Breast epithelium (tissue), 3 donors: ENCODE measurements around the gene PLXNA2.

Experiments
- CTCF ChIP-seq, 3 donors: fragments of 450-650 bp; IDR thresholded peaks; one replicate each; pipeline ENCODE4 v1.5.1; 2016 to 2017; ENCODE audit warnings: antibody characterized with exemption in 3 of 3, mild to moderate bottlenecking in 3 of 3, moderate library complexity in 3 of 3
- POLR2A ChIP-seq: fragments of 450-650 bp; IDR thresholded peaks from one replicate; pipeline ENCODE4 v1.6.1; 2016; ENCODE audit warnings: antibody characterized with exemption, mild to moderate bottlenecking, moderate library complexity
- POLR2AphosphoS5 ChIP-seq, 3 donors: sonication (generic); formaldehyde crosslinking; IDR thresholded peaks; one replicate each; pipeline ENCODE4 v1.6.1; 2017; ENCODE audit warnings: antibody characterized with exemption in 3 of 3

GRCh38 chr1:208055535-208055934 is 188.6 kb downstream of the PLXNA2 start:
- no peak for TF ChIP-seq CTCF (IDR thresholded peaks at IDR 0.05)
- no peak for TF ChIP-seq POLR2AphosphoS5 (IDR thresholded peaks at IDR 0.05)
- TF ChIP-seq POLR2A = no peak
